ENCODE results near the gene XCL1.
"Not testable (repeated sequence)": the region's sequence is repeated elsewhere in the genome, so short reads cannot be mapped to it uniquely, and the experiment has no call there.

XCL1 gene

GRCh38 chr1:168591641-168592250 is 15.3 kb downstream of the XCL1 start:
- DNase-seq (ENCODE audit: low spot score): no peak
- in situ Hi-C loops (cut with MboI; ENCODE audit: low sequenced_read_pairs, unreplicated experiment): loop anchor here (25.0 kb wide), 1 partner anchor 254 kb away; no protein-coding TSS in a partner anchor
- TF ChIP-seq, protein P1, sequence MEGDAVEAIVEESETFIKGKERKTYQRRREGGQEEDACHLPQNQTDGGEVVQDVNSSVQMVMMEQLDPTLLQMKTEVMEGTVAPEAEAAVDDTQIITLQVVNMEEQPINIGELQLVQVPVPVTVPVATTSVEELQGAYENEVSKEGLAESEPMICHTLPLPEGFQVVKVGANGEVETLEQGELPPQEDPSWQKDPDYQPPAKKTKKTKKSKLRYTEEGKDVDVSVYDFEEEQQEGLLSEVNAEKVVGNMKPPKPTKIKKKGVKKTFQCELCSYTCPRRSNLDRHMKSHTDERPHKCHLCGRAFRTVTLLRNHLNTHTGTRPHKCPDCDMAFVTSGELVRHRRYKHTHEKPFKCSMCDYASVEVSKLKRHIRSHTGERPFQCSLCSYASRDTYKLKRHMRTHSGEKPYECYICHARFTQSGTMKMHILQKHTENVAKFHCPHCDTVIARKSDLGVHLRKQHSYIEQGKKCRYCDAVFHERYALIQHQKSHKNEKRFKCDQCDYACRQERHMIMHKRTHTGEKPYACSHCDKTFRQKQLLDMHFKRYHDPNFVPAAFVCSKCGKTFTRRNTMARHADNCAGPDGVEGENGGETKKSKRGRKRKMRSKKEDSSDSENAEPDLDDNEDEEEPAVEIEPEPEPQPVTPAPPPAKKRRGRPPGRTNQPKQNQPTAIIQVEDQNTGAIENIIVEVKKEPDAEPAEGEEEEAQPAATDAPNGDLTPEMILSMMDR (IDR thresholded peaks at IDR 0.05; ENCODE audit: borderline replicate concordance, control extremely low read depth, extremely low read depth, insufficient read depth, missing control alignments): no peak

- in situ Hi-C loops (cut with MboI; ENCODE audit: low sequenced_read_pairs, unreplicated experiment): loop anchor here (25.0 kb wide), 1 partner anchor 258 kb away; no protein-coding TSS in a partner anchor
- not testable (repeated sequence) for DNase-seq (ENCODE audit: low spot score)
Observed at GRCh38 chr1:168595403-168595802, 19.0 kb downstream of the XCL1 start.

GRCh38 chr1:168598125-168598524 is 21.7 kb downstream of the XCL1 start:
- in situ Hi-C loops (cut with MboI; ENCODE audit: low sequenced_read_pairs, unreplicated experiment): loop anchor here (25.0 kb wide), 1 partner anchor 261 kb away; no protein-coding TSS in a partner anchor
- no peak for DNase-seq (ENCODE audit: low spot score)
- TF ChIP-seq, protein P1 (IDR thresholded peaks at IDR 0.05; ENCODE audit: borderline replicate concordance, control extremely low read depth, extremely low read depth, insufficient read depth, missing control alignments): no peak

DNA sequence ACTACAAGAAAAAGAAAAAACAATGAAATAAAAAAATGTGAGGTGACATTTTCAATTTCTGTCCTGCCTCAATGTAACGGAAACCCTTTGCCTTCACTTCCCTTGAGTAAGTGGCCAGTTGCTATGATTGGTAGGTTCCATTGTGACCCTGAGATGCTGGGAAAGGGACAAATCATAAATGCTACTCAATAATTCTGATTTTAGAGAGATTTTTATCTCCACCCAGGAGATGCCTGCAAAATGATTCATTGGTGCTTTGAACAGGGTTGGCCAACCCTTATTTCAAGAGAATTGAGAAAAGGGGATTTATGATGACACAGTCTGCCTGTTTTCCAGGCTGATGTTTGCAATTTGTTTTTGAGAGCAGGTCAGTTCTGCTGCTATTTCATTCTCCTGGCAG is 22.5 kb downstream of the XCL1 start:
- TF ChIP-seq, protein P1 (IDR thresholded peaks at IDR 0.05; ENCODE audit: borderline replicate concordance, control extremely low read depth, extremely low read depth, insufficient read depth, missing control alignments): no peak
- DNase-seq (ENCODE audit: low spot score): no peak
- in situ Hi-C loops (cut with MboI; ENCODE audit: low sequenced_read_pairs, unreplicated experiment): loop anchor here (25.0 kb wide), 1 partner anchor 262 kb away; no protein-coding TSS in a partner anchor

- DNase-seq (ENCODE audit: low spot score): no peak
- TF ChIP-seq, protein P1 (IDR thresholded peaks at IDR 0.05; ENCODE audit: borderline replicate concordance, control extremely low read depth, extremely low read depth, insufficient read depth, missing control alignments): no peak
- in situ Hi-C loops (cut with MboI; ENCODE audit: low sequenced_read_pairs, unreplicated experiment): loop anchor here (5.0 to 25.0 kb wide), 4 partner anchors 262 to 943 kb away; partner anchors contain the start of gene ATP1B1
Observed at GRCh38 chr1:168599641-168600040, 23.2 kb downstream of the XCL1 start.

GRCh38 chr1:168601051-168601450 is 24.6 kb downstream of the XCL1 start:
- TF ChIP-seq, protein P1 (IDR thresholded peaks at IDR 0.05; ENCODE audit: borderline replicate concordance, control extremely low read depth, extremely low read depth, insufficient read depth, missing control alignments): no peak
- DNase-seq (ENCODE audit: low spot score): no peak
- in situ Hi-C loops (cut with MboI; ENCODE audit: low sequenced_read_pairs, unreplicated experiment): loop anchor here (5.0 to 25.0 kb wide), 3 partner anchors 511 to 941 kb away; partner anchors contain the start of gene ATP1B1

- peak; percentile 46 for DNase-seq (ENCODE audit: low spot score)
- TF ChIP-seq, protein P1 (IDR thresholded peaks at IDR 0.05; ENCODE audit: borderline replicate concordance, control extremely low read depth, extremely low read depth, insufficient read depth, missing control alignments): peak; percentile 79
- in situ Hi-C loops (cut with MboI; ENCODE audit: low sequenced_read_pairs, unreplicated experiment): loop anchor here (5.0 to 25.0 kb wide), 3 partner anchors 509 to 939 kb away; partner anchors contain the start of gene ATP1B1
Observed at GRCh38 chr1:168603501-168604110, 27.2 kb downstream of the XCL1 start.

All from GM13976 (cell line).